HG03025 (cell line): Measurements from ENCODE around the gene MLKL.
A peak's percentile ranks its signal among the peaks of the same experiment; 100 is the strongest.
"Not testable (repeated sequence)": the region's sequence is repeated elsewhere in the genome, so short reads cannot be mapped to it uniquely, and the experiment has no call there.

Experiments
- ATAC-seq: cut with Tn5 transposase; IDR thresholded peaks from one replicate; pipeline ENCODE4 v1.9.1; 2021; ENCODE audit warnings: mild to moderate bottlenecking, moderate library complexity; ENCODE audit not compliant: unreplicated experiment, low FRiP score

Gene MLKL

GRCh38 chr16:74710401-74710800 lies 9.7 kb upstream of the MLKL start:
- no peak for ATAC-seq

GRCh38 chr16:74709441-74709877 lies 8.8 kb upstream of the MLKL start:
- peak; percentile 51 for ATAC-seq

- ATAC-seq: no peak
Observed at GRCh38 chr16:74700116-74700437, 585 bp downstream of the MLKL start.

- no peak for ATAC-seq
Observed at GRCh38 chr16:74699666-74700065, 996 bp downstream of the MLKL start.

GRCh38 chr16:74698222-74698621 lies 2.4 kb downstream of the MLKL start:
- ATAC-seq: no peak

GRCh38 chr16:74695450-74696422 lies 4.9 kb downstream of the MLKL start:
- ATAC-seq: peak; percentile 71

GRCh38 chr16:74691093-74691855 lies 9.4 kb downstream of the MLKL start:
- no peak for ATAC-seq

GRCh38 chr16:74682556-74682955 lies 18.1 kb downstream of the MLKL start:
- no peak for ATAC-seq

GRCh38 chr16:74680681-74681080 lies 20.0 kb downstream of the MLKL start:
- no peak for ATAC-seq

GRCh38 chr16:74679983-74680382 lies 20.7 kb downstream of the MLKL start:
- no peak for ATAC-seq

- no peak for ATAC-seq
Observed at GRCh38 chr16:74677868-74678267, 22.8 kb downstream of the MLKL start.

GRCh38 chr16:74673876-74674275 lies 26.8 kb downstream of the MLKL start:
- no peak for ATAC-seq

- ATAC-seq: not testable (repeated sequence)
Observed at GRCh38 chr16:74668877-74669276, 31.8 kb downstream of the MLKL start.

- no peak for ATAC-seq
Observed at GRCh38 chr16:74667255-74667700, 33.4 kb downstream of the MLKL start.

- peak; percentile 100 for ATAC-seq
Observed at GRCh38 chr16:74666425-74667254, 34.0 kb downstream of the MLKL start, which contains the start of gene RFWD3. Gene RFWD3, minus strand, starts transcription at chr16:74666877. Its CDS starts 5,428 bp downstream, at chr16:74661449.

- no peak for ATAC-seq
Observed at GRCh38 chr16:74666010-74666421, 34.6 kb downstream of the MLKL start.

- no peak for ATAC-seq
Observed at GRCh38 chr16:74661064-74661463, 39.6 kb downstream of the MLKL start.

GRCh38 chr16:74660383-74660782 lies 40.3 kb downstream of the MLKL start:
- ATAC-seq: no peak

GRCh38 chr16:74659041-74659440 lies 41.6 kb downstream of the MLKL start:
- no peak for ATAC-seq

GRCh38 chr16:74657870-74658642 lies 42.6 kb downstream of the MLKL start:
- no peak for ATAC-seq
